SU-DHL-6 (cell line): ENCODE results near the gene ZBTB16.

ENCODE experiments used
- H2AFZ ChIP-seq: fragments of 200-600 bp; sonication (generic); 2 replicates; pipeline ENCODE4 v1.6.1; 2014; ENCODE audit warnings: low read depth, mild to moderate bottlenecking, moderate library complexity, mixed read lengths, antibody characterized with exemption, low read length; ENCODE audit not compliant: severe bottlenecking
- H3F3A ChIP-seq: fragments of 200-600 bp; shearing (Covaris generic); 2 replicates; pipeline ENCODE4 v1.6.0; 2016; ENCODE audit warnings: antibody characterized with exemption, mild to moderate bottlenecking; ENCODE audit not compliant: insufficient read depth
- H3K27ac ChIP-seq: fragments of 200-600 bp; sonication (generic); 2 replicates; pipeline ENCODE4 v1.5.1; 2016; ENCODE audit warnings: low read depth, mild to moderate bottlenecking, low read length, moderate library complexity, mixed read lengths
- H3K27me3 ChIP-seq: fragments of 200-600 bp; sonication (generic), shearing (Covaris generic); 2 replicates; pipeline ENCODE4 v1.6.0; 2014; ENCODE audit warnings: mild to moderate bottlenecking, low read length
- H3K36me3 ChIP-seq: fragments of 200-600 bp; sonication (generic); 2 replicates; pipeline ENCODE4 v1.6.1; 2014; ENCODE audit warnings: mild to moderate bottlenecking, low read length, mixed read lengths
- H3K4me2 ChIP-seq: fragments of 300-600, 200-600 bp; shearing (Covaris generic), sonication (generic); 2 replicates; pipeline ENCODE4 v1.6.0; 2014; ENCODE audit warnings: low read length, low read depth, mild to moderate bottlenecking; ENCODE audit not compliant: poor library complexity, severe bottlenecking
- H3K4me3 ChIP-seq: fragments of 200-600 bp; sonication (generic); 2 replicates; pipeline ENCODE4 v1.5.1; 2014; ENCODE audit warnings: antibody characterized with exemption, low read length, mild to moderate bottlenecking, mixed read lengths; ENCODE audit not compliant: insufficient read depth, poor library complexity, severe bottlenecking
- H3K79me2 ChIP-seq: fragments of 200-600 bp; sonication (generic); 2 replicates; pipeline ENCODE4 v1.6.1; 2014; ENCODE audit warnings: mild to moderate bottlenecking, low read length, moderate library complexity; ENCODE audit not compliant: insufficient read depth
- H3K9ac ChIP-seq: fragments of 200-600 bp; sonication (generic); 2 replicates; pipeline ENCODE4 v1.7.0; 2014; ENCODE audit warnings: mild to moderate bottlenecking, low read length
- H3K9me2 ChIP-seq: fragments of 200-600 bp; sonication (generic); replicated peaks from 2 replicates; pipeline ENCODE4 v1.6.1; 2014; ENCODE audit warnings: low read length; ENCODE audit not compliant: insufficient read depth
- H3K9me3 ChIP-seq: fragments of 200-600 bp; sonication (generic); 2 replicates; pipeline ENCODE4 v1.6.1; 2014; ENCODE audit warnings: low read length, mixed read lengths; ENCODE audit not compliant: insufficient read depth
- H4K20me1 ChIP-seq: fragments of 200-600 bp; sonication (generic); 2 replicates; pipeline ENCODE4 v1.6.1; 2014; ENCODE audit warnings: low read depth, mild to moderate bottlenecking, antibody characterized with exemption, low read length, moderate library complexity, mixed read lengths
- CTCF ChIP-seq: fragments of 200-600 bp; sonication (generic); IDR thresholded peaks from one replicate; pipeline ENCODE4 v1.5.1; 2017; ENCODE audit warnings: antibody characterized with exemption, mild to moderate bottlenecking, low read length, moderate library complexity; ENCODE audit not compliant: insufficient read depth, poor library complexity, severe bottlenecking
- EZH2phosphoT487 ChIP-seq: fragments of 200-600 bp; sonication (generic), shearing (Covaris generic); conservative IDR thresholded peaks from 2 replicates; pipeline ENCODE4 v1.6.1; 2018; ENCODE audit warnings: mild to moderate bottlenecking, antibody characterized with exemption, low read length, moderate library complexity, mixed read lengths

ZBTB16 gene

GRCh38 chr11:114172871-114173444, 113.4 kb downstream of the ZBTB16 start:
- H3K9ac ChIP-seq = no peak overlapping the region
- H3K9me2 ChIP-seq = no peaks in the 10 kb centered on the region
- no peak overlapping the region for H2AFZ ChIP-seq
- H3K27me3 ChIP-seq = no peaks in the 10 kb centered on the region
- no peaks in the 10 kb centered on the region for H3K36me3 ChIP-seq
- TF ChIP-seq CTCF (no peak), EZH2phosphoT487 (no peak)
- no peaks in the 10 kb centered on the region for H3K9me3 ChIP-seq
- H3K4me2 ChIP-seq = no peak overlapping the region
- no peaks in the 10 kb centered on the region for H3F3A ChIP-seq
- H3K79me2 ChIP-seq = no peaks in the 10 kb centered on the region
- no peak overlapping the region for H3K27ac ChIP-seq
- no peak overlapping the region for H3K4me3 ChIP-seq
- no peaks in the 10 kb centered on the region for H4K20me1 ChIP-seq

GRCh38 chr11:114173843-114174242, 114.3 kb downstream of the ZBTB16 start:
- H3K36me3 ChIP-seq = no peaks in the 10 kb centered on the region
- H3K9ac ChIP-seq = no peak overlapping the region
- no peak for TF ChIP-seq CTCF
- no peak for TF ChIP-seq EZH2phosphoT487
- H3K27me3 ChIP-seq = no peaks in the 10 kb centered on the region
- no peaks in the 10 kb centered on the region for H3F3A ChIP-seq
- H2AFZ ChIP-seq = no peak overlapping the region
- no peaks in the 10 kb centered on the region for H3K9me2 ChIP-seq
- H3K9me3 ChIP-seq = no peaks in the 10 kb centered on the region
- no peak overlapping the region for H3K27ac ChIP-seq
- no peak overlapping the region for H3K4me2 ChIP-seq
- no peaks in the 10 kb centered on the region for H3K79me2 ChIP-seq
- no peaks in the 10 kb centered on the region for H4K20me1 ChIP-seq
- H3K4me3 ChIP-seq = no peak overlapping the region

GRCh38 chr11:114174712-114175495, 115.4 kb downstream of the ZBTB16 start:
- Histone ChIP-seq H4K20me1 (no peaks in the 10 kb centered on the region), H3K9me3 (no peaks in the 10 kb centered on the region), H3F3A (no peaks in the 10 kb centered on the region), H2AFZ (no peak overlapping the region), H3K4me3 (no peak overlapping the region), H3K9ac (no peak overlapping the region), H3K27me3 (no peaks in the 10 kb centered on the region), H3K79me2 (no peaks in the 10 kb centered on the region), H3K36me3 (no peaks in the 10 kb centered on the region), H3K27ac (no peak overlapping the region), H3K4me2 (no peak overlapping the region), H3K9me2 (no peaks in the 10 kb centered on the region)
- TF ChIP-seq EZH2phosphoT487 (no peak), CTCF (no peak)
